Measurements from ENCODE around the gene NOTCH3. TPM values are rescaled to one million over a fixed set of nuclear protein-coding genes. Genes with fewer than 3 reads are reported as not detected.

The NOTCH3 gene
- total RNA-seq, 1 donor from 2014 or later: 12.6 TPM

- no peak for DNase-seq
These were observed 41.5 kb downstream of the NOTCH3 start for GRCh38 chr19:15159251-15159650.

- no peak for DNase-seq
These were observed 44.4 kb downstream of the NOTCH3 start for GRCh38 chr19:15156391-15156790.

- no peak for DNase-seq
These were observed 45.5 kb downstream of the NOTCH3 start for GRCh38 chr19:15155296-15155695.

GRCh38 chr19:15154002-15154612, 46.7 kb downstream of the NOTCH3 start:
- no peak for DNase-seq

GRCh38 chr19:15149737-15150136, 51.1 kb downstream of the NOTCH3 start:
- no peak for DNase-seq

GRCh38 chr19:15147090-15147489, 53.7 kb downstream of the NOTCH3 start:
- no peak for DNase-seq

GRCh38 chr19:15144046-15144646, 56.6 kb downstream of the NOTCH3 start:
- DNase-seq: no peak

GRCh38 chr19:15142313-15142712, 58.5 kb downstream of the NOTCH3 start:
- no peak for DNase-seq

GRCh38 chr19:15141143-15141542, 59.7 kb downstream of the NOTCH3 start:
- DNase-seq: no peak

GRCh38 chr19:15138427-15138826, 62.4 kb downstream of the NOTCH3 start:
- DNase-seq: no peak

- no peak for DNase-seq
These were observed 63.0 kb downstream of the NOTCH3 start for GRCh38 chr19:15137777-15138176.

GRCh38 chr19:15136234-15136954, 64.4 kb downstream of the NOTCH3 start:
- no peak for DNase-seq

GRCh38 chr19:15129856-15130585, 70.8 kb downstream of the NOTCH3 start:
- DNase-seq: no peak

- no peak for DNase-seq
These were observed 72.5 kb downstream of the NOTCH3 start for GRCh38 chr19:15128162-15128770.

- DNase-seq: no peak
These were observed 74.5 kb downstream of the NOTCH3 start for GRCh38 chr19:15126131-15126910.

- peak; percentile 94 for DNase-seq
These were observed 75.3 kb downstream of the NOTCH3 start for GRCh38 chr19:15125232-15126067.

GRCh38 chr19:15124572-15125231, 76.1 kb downstream of the NOTCH3 start:
- DNase-seq: no peak

- DNase-seq: peak; percentile 53
These were observed 76.9 kb downstream of the NOTCH3 start for GRCh38 chr19:15123900-15124299.

GRCh38 chr19:15123031-15123890, 77.5 kb downstream of the NOTCH3 start:
- DNase-seq: no peak
